Left hindlimb (tissue), 1 donor: ENCODE measurements around the gene PHF21A.

Source experiments
- DNase-seq: peaks from one replicate; pipeline ENCODE4 v3.0.0-alpha.2; 2018

PHF21A gene

GRCh38 chr11:45932217-45932616 lies 189.0 kb downstream of the PHF21A start:
- no peak for DNase-seq

DNA sequence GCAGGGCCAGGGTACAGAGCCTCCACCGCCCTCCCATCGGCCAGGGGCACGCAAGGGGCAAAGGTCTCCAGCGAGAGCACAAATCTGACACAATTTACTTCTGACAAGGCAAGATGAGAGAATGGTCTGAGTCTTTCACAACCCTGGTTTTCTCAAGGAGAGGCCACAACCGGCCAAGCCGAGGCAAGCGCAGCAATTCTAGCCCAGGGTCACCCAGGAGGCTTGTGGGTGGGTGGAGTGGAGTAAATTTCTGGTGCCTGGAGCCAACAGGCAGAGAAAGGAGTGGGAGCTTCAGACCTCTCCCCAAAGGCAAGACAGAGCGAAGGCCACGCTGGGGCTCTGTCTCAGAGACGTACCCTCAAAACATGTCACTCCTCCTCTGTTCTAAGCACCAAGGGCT lies 189.5 kb downstream of the PHF21A start:
- DNase-seq: no peak

GRCh38 chr11:45930951-45931570 lies 190.2 kb downstream of the PHF21A start:
- DNase-seq: peak; percentile 21

DNA sequence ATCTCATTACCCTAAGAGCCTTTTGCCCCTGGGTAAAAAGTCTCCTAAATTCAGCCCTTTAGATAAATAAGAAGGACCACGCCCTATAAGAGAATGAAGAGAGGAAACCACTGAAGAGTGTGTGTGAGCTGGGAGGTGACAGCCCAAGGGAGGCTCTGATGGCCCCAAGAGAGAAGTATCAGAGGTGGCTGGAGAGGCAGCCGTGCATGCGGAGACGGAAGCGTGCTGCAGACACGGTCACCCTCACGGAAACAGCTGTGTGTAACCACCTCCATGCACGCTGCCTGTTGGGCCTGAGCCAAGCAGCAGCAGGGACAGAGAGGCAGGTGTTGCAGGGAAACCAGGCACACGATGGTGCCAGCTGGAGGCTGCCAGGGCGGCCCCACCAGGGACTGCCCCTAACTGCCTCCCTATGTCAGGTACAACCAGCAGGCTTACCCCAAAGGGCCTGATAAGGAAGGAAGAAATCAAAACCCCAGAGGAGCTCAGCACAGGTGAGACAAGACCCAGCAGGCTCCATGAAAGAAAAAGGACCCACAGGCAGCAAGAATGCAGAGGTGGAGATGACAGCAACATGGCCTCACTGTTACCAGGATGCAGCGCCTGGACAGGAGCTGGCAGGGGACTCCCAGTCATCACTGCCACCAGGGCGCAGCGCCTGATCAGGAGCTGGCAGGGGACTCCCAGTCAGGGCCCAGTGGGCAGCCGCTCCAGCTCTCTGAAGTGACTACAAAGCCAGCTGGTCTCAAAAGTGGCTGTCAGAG lies 191.0 kb downstream of the PHF21A start:
- DNase-seq: peak; percentile 26

- peak; percentile 27 for DNase-seq
Measured at GRCh38 chr11:45929486-45930030, 191.7 kb downstream of the PHF21A start.

- peak; percentile 23 for DNase-seq
Measured at GRCh38 chr11:45928535-45929215, 192.6 kb downstream of the PHF21A start.

DNA sequence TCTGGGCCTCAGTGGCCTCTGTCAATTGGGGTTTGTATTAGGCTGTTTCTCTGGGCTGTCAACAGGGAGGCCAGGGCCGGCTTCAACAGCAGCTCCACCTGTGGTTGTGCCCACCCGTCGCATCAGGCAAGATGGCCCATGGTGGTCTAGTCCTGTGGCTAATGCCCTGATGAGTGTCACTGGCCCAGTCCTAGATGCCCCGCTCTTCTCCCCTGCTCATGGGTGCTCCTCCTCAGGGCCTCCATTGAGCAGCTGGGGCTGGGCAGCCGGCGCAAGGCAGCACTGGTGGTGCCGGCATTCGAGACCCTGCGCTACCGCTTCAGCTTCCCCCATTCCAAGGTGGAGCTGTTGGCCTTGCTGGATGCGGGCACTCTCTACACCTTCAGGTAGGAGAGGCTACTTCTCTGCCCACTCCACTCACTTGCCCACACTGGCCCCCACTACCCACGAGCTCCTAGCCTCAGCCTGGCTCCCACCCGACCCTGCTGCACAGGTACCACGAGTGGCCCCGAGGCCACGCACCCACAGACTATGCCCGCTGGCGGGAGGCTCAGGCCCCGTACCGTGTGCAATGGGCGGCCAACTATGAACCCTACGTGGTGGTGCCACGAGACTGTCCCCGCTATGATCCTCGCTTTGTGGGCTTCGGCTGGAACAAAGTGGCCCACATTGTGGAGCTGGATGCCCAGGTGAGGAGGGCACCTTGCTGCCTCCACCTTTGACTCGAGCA lies 193.4 kb downstream of the PHF21A start:
- DNase-seq: peak; percentile 23

GRCh38 chr11:45927332-45927683 lies 193.9 kb downstream of the PHF21A start:
- DNase-seq: peak; percentile 17

DNA sequence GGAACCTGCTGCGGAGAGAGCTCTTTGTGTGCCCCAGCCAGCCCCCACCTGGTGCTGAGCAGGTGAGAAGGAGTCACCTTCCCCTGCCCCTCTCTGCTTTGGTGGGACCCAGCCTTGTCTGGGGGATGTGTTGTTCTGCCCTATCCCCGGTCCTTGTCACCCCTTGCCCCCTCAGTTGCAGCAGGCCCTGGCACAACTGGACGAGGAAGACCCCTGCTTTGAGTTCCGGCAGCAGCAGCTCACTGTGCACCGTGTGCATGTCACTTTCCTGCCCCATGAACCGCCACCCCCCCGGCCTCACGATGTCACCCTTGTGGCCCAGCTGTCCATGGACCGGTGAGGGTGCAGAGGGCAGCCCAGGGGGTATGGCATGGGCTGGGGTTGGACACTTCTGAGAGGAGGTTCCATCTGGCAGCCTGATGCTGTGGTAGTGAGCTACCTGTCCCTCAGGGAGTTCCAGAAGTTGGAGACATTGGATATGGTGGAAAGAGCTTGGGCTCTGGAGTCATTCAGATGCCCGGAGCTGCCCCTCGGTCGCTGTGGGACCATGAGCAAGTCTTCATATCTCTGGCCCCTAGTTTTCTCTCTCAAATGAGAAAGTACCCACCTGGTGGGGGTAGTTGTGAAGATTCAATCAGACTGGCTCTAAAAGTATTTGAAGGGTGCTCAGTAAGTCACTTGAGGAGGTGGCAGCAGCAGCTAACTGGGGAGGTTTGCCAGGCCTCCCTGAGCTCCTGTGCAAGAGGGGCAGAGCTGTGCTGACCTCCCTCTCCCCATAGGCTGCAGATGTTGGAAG lies 194.5 kb downstream of the PHF21A start:
- DNase-seq: peak; percentile 26

DNA sequence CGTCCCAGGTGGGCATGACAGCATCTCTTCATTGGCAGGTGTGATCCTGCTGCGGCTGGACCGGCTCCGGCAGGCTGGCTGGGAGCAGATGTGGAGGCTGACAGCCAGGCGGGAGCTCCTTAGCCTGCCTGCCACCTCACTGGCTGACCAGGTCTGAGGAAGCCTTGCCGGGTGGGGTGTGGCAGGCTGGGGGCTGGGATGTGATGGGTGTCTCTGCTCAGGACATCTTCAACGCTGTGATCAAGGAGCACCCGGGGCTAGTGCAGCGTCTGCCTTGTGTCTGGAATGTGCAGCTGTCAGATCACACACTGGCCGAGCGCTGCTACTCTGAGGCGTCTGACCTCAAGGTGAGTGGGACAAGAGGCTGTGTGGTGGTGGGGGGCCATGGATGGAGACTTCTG lies 195.3 kb downstream of the PHF21A start:
- peak; percentile 27 for DNase-seq

GRCh38 chr11:45925550-45925949 lies 195.7 kb downstream of the PHF21A start:
- peak; percentile 23 for DNase-seq

DNA sequence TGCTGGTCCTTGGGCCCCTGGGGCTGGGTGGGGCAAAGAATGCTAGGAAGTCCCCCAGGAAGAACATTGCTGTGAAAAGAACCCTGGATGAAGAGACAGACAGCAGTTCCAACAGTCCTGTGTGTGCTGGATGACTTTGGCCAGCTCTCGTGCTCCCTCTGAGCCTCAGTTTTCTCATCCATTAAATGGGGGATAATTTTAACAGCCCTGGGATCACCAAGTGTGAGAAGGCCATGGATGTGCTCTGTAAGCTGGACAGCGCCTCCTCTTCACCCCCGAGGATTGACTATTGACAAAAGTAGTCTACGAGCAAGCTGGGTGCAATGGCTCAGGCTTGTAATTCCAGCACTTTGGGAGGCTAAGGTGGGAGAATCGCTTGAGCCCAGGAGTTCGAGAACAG lies 196.3 kb downstream of the PHF21A start:
- peak; percentile 23 for DNase-seq

GRCh38 chr11:45924036-45924915 lies 197.0 kb downstream of the PHF21A start:
- peak; percentile 20 for DNase-seq

GRCh38 chr11:45922425-45923082 lies 198.7 kb downstream of the PHF21A start, which contains the start of gene LARGE2:
Gene LARGE2, plus strand, starts transcription at chr11:45922656. Its CDS starts 227 bp downstream, at chr11:45922883.
- peak; percentile 35 for DNase-seq

GRCh38 chr11:45921561-45922424 lies 199.5 kb downstream of the PHF21A start:
- DNase-seq: peak; percentile 43

GRCh38 chr11:45920531-45921477 lies 200.4 kb downstream of the PHF21A start:
- DNase-seq: peak; percentile 26

GRCh38 chr11:45919806-45920530 lies 201.3 kb downstream of the PHF21A start:
- DNase-seq: peak; percentile 34
